NCI-H526 (cell line): ENCODE results near the gene NHS.

Experiments used
- DNase-seq, 2 experiments: peaks; one replicate each; lab custom pipeline; 2025; lab: John Stamatoyannopoulos, UW

The NHS gene

DNA sequence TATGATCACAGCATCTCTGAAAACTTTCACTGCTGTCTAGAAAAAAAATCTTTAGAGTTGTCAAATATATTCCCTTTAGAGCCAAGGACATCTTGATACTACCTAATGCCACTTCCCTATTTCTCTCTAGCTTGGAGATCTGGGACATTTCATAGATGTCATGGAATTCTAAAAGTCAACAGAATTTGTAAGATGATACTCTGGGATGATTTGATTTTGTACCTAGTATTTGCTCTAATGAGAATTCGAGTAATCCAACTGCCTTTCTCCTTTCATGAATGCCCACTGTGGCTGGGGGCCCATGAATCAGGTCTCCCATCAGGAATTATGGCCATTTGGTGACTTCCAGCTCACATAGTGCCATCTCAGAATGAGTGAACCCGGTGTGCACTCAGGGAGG, 73.2 kb downstream of the NHS start:
- no peak for DNase-seq

DNA sequence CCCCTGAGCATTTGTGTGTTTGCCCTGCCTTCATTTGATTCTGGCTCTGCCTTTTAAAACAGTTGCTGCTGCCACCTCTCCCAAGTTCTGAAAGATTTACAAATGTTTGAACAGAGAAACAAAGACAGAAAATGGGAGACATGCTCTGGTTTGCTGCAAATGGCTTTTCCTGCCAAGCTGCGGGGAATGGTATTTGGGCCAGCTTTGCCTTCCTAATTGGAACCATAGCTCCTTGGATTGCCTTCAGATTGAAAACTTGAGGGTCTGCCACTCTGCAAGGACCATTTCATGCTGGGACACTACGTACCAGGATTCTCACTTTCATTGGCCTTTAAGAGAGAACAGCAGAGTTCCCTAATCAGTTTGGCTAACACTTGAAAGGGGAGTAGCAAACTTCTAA, 74.9 kb downstream of the NHS start:
- no peak for DNase-seq

DNA sequence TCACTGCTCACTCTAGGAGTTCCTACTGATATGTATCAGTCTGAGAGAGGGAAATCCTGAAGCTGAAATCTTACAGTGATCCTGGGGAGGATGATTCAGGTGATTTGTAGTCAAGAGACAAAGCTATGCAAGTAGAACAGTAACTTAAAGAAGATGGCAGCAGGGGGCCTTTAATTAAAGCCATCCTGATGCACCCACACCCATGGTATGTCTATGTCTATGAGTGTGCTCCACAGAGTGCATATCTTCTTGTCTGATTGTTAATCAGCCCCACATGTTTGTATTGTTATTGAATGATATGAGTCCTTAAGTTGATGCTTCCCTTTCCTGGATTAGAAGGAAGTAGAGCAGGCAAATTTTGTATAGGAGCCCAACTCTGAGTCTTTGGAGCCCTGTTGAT, 78.8 kb downstream of the NHS start:
- no peak for DNase-seq

DNA sequence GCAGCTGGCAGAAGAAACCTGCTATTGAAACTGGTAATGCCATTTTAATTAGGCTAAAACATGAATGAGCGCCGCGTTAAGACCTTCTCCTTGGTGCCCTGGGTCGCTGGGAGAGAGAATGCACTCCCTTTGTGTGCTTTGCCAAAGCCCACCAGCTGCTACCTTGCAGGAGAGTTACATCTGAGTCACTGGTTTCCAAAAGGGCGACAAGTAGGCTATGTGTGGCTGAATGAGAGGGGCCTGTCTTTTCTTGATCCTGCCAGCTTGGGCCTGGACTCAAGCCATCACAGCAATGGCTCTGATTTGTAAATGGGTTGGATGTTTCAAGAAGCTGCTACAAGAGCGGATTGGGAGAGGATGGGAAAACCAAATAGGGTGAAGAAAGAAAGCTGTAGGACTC, 81.5 kb downstream of the NHS start:
- no peak for DNase-seq

DNA sequence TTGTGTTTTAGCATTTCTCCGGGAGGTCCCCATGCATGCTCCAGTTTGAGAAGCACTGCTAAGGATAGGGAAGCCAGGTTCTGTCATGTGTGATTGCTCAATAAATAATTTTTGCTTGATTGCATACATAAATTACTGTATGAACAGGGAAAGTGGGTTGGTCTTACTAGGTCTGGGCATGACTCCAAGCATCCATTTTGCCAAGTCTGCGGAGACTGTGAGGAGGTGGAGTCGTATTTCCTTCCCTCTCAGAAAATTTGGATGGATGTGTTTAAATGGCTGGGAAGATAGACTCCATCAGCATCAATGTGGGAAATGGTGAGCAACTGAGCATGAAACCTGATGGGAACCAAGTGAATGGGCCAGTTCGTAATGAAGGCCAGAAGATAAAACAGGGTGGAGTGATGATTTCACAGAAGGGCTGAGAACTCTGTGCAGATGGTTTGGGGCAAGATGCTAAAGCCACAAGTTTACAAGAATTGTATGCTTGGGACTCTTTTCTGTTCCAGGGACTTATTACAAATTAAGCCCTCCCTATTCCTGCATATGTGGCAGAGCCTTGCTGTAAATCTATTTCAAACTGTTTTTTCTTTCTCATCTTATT, 84.1 kb downstream of the NHS start:
- DNase-seq, result no peak

DNA sequence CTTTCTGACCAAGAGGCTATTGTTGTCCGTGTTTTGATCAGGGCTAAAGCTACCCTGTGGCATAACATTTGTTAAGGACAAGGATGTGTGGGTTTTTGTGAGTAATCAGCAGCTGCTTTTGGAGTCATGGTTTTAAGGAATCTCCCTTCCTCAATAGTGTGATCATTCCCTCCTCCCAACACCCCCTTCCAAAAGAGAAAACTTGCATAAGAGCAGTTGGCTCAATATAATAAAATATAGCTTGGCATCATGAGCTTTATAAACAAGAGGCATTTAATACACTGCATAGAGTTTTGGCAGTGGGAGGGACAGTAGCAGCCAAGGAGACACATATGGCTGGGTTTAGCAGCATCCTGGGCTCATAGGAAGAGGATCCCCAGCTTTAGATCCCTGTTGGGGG, 84.7 kb downstream of the NHS start:
- DNase-seq, result no peak

DNA sequence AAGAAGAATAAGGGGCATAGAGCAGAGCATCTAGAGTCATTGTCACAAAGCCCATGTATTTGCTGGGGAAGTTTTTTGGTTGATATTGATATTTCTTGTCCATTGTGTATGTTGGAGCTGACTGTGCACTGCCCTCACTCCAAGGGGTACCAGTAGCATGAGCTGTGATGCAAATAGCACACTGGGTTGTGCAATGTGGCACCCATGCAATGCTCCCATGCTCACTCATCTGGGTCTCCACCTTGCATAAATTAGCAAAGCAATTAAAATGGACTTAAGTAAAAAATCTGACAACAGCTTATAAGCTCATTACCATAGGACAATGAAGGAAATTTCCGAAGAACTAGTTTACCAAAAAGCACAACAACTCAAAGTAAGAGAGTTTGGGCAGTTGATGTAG, 87.9 kb downstream of the NHS start:
- DNase-seq, result no peak

DNA sequence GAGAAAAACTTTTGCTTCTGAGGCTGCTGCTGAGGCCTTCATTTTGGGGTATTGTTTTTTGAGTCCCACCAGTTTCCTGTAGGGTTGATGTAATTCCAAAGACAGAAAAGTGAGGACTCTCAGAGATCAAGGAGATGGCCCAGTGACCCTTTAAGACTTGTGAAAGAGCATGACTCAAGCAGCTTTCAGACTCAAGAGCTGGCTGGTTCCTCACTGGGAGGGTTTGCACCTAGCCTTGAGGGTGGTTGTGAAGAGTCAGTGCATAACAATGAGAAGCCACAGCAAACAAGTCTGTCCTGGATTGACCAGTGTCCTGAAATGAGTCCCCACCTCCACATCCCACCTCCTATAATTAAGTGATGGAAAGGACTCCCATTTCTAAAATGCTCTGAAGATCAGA, 89.2 kb downstream of the NHS start:
- DNase-seq, result no peak

DNA sequence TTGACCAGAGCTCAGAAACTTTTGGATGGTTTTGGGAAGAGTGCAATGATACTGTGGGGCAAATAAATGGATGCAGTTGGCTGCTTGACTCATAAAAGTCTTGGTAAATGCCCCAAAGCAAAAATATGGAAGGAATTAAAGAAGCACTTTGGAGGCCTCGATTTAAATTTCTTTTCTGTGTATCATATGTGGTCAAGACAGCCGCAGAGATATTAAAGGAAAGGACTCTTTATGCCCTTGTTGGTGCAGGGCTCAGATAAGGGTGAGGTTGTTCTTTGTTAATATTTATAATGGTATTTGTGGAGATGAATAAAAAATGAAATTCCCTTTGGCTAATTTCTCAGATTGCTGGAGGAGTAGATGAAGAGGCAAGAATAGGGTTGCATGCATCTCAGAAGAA, 90.2 kb downstream of the NHS start:
- no peak for DNase-seq

DNA sequence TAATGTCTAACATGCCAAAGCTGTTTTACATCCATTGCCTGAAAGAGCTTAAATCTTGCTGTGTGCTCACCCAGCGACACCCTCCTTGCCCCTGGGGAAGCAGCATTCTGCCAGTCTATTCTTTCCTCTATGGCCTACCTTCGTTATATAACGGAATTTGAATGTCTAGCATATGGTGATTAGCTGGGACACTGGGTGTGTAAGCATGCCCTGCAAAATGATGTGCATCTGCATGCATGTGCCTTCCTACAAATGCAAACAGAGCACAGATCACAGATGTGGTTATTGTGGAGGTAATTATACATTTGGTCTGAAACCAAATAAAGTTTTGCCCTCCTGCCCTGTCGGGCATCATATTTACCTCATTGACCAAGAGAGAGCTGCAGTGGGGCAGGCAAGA, 90.8 kb downstream of the NHS start:
- DNase-seq, result no peak

DNA sequence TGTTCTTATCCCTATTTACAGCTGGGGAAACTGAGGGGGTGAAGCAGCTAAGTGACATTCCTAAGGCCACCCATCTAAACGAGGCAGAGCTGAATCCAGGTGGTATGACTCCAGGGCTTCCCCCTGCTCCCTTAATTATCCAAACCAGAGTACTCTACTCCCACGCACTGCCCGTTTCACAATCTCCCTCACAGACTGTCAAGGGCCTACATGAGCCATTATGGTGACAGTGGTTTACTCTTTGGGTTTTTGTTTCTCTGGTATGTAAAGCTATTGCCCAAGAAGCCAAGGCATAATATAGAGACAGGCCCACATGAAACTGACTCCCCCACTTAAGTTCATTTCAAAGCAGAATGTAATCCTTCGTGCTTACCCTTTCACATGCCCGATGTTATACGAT, 95.1 kb downstream of the NHS start:
- no peak for DNase-seq

DNA sequence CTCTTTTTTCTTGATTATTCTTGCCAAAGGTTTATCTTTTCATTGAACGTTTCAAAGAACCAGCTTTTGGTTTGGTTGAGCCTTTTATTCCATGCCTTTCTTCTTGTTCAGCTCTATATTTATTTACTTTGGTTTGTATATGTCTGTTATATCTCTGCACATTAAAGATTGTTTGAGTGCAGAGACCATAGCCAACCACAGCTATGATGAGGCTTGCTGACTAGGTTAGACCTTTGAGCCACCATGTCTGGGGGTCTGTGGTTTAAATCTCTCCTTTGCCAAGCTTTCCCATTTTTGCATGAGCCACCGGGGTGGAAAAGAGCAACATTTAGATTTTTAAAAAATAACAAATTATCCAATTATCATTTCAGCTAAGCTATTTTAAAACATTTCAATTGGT, 96.1 kb downstream of the NHS start:
- DNase-seq, result no peak

DNA sequence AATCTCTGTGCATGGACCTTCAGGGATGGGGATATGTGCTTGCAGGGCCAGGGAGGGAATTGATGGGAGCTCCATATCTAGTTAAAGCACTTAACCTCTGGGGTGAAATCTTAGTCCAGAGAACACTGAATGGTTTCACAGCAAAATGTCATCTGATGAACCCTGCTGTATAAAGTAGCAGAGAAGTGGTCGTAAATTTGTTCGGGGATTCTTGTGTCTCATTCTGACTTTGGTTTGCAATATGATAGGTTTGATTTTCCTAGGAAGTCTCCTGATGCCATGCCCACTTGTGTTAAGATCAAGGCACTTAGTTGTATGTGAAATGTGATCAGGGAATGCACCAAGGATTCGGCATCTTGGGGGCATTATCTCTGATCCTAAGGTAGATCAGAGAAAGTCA, 96.9 kb downstream of the NHS start:
- no peak for DNase-seq

DNA sequence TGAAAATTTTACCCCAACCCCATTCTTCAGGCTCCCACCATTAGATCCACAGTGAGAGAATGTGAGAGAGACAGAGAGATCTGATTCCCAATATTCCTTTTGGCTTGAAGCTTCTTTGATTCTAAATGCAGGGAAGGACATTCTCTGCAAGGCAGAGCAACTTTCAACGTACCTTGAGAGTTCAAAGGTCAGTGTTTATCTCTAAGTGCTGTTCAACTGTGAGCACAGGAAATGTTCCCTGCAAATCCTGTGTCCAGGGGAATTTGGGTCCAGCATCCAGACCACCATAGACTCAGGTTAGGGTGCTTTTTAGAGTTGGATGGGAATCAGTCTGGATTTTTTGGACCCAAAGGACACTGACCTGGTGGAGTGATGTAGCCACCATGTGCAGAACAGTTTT, 97.4 kb downstream of the NHS start:
- no peak for DNase-seq

DNA sequence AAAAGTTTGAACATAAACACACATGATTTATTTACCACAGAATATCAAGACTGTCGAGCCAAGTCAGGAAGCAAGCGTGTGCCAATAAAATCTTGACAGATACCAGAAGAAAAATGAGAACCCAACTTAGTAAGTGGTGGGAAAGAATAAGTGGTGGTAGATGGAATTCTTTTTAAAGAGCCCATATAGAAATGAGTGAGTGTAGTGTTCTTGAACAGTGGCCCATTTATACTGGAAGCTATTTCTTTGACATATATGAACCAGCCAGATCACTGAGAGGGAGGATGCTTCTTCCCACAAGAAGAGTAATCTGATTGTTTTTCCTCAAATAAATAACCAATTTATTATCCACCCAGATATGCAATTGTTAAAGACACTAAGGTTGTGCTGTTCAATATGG, 98.0 kb downstream of the NHS start:
- DNase-seq, result no peak

DNA sequence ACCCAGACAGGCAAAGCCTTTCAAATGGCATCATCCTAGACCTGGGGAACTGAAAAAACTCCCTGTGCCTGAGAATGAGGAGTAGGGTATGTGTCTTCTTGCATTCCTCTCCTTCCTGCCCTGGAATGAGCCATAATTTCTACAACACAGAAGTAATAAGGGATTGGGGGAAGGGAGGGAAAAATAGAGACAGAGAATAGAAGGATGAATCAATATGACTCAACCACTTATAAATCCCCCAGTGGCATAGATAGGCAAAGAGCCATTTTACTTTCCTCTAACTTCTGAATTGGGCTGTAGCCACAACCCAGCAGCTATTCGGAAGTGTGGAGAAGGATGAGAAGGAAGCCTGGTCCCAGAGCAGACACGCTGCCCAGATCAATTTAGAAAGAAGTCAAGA, 99.9 kb downstream of the NHS start:
- DNase-seq, result no peak

DNA sequence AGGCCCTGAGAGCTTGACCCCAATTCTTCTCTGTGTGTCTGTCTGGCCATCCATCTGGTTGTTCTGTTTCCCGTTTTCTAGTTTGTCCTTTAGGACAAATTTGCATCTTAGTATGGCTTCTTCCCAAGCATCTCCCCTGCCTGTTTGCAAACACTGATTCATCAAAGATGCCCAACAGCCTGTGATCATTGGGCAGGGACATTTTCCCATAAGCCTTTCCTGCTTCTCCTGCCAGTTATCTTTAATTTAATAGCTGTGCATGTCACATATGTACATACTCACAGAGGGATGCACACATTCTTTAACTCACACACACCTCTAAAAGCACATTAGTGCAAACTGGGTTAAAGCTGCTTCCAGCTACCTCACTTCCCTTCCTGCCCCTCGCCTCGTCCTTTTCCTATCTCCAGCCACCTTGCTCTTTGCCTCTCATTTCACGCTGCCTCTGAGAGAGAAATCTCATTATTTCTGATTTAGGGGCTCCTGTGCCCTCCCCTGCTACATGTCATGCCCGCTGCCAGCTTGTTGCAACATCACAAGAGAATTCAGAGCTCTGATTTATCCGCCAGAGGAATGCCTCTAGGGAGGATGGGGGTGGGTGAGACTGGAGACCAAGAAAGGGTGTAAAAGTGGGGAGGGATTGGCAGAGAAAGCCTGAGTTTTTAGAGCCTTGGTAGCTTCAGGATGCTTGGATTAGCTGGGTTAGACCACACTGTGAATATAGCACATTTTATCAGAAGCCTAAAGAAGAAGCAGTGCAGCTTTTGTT, 100.6 kb downstream of the NHS start:
- DNase-seq, result no peak

DNA sequence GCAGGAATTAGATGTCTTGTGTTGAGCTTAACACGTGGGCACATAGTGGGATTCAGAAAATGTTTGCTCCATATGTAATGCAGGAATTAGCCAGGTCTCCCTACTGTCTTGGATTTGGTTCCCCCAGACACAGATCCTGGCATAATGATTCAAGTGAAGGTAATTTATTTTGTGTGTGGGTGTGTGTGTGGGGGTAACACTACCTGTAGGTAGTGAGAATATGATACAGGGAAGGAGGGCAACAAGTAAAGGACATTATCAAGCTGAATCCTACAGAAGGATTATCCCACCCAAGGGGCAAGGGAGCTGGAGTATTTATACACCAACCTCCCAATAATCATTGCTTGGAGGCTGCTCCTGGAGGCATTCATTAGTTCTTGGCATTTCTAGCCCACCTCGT, 101.4 kb downstream of the NHS start:
- DNase-seq, result no peak

DNA sequence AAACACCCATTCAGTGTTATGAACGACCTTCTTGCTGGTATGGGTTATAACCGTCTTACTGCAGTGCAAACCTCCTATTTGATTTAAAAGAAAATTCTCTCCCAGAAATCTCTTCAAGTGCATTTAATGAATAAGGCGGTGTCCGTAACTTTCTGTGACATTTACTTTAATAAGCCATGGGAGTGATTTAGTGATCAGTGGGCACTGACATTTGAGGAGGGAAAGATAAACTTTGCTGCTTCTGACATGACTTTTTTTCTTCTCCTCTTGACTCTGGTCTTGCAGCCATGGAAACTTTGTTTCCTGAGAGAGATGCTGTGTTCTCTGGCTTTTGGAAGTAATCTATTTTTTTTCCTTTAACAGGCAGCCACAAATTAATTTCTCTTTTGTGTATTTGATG, 106.1 kb downstream of the NHS start:
- DNase-seq, result no peak

DNA sequence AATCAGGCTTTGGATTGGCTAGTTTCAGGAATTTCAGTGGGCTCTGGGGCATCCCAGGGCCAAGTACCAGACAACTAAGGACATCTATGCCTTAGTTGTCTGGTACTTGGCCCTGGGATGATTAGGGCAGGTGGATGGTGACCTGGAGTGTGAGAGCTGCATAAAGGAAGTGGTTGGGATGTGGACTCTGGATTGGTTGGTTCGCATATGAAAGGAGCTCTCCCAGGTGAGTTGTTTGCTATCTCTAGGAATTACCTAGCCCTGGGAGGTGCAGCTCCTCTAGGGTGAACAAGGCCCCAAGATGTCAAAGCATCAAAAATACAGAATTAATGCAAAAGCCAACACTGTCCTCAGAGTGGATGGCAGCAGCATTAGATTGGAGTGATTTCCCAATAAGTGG, 109.6 kb downstream of the NHS start:
- DNase-seq, result no peak

DNA sequence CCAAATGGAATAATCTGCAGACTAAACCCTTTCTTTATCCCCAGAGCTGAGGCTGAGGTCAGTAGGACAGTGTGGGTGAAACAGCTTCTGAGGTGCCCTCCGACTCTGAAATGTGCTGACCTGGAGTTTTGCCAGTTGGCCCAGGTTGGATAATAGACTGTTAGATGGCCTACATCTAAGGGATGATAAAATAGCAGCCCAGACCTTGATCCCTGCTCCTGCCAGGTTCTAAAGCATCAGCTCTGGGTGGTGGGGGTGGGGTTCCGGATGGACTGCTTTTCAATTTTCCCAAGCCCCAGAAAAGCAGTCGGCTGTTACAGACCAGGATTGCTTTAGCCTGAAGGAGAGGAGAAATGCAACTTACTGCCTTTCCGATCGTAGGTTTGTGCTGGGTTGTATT, 110.4 kb downstream of the NHS start:
- DNase-seq, result no peak

DNA sequence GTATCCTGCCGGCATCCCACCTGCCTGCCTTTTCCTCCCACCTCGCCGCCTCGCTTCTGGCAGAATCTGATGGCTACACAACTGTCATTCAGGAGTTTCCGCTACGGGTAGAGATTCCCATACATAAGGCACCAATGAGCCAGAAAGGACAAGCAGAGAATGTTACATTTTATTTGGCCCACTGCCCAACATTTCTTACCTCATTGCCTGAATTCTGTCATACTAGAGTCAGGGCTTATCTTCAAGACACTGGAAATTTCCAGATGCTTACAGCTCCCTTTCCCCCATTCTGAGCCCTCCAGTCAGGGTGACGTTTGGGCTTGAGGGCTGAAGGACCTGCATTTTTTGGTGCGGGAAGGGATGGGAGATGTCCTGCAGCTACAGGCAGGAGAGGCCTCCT, 113.0 kb downstream of the NHS start:
- DNase-seq, result no peak

DNA sequence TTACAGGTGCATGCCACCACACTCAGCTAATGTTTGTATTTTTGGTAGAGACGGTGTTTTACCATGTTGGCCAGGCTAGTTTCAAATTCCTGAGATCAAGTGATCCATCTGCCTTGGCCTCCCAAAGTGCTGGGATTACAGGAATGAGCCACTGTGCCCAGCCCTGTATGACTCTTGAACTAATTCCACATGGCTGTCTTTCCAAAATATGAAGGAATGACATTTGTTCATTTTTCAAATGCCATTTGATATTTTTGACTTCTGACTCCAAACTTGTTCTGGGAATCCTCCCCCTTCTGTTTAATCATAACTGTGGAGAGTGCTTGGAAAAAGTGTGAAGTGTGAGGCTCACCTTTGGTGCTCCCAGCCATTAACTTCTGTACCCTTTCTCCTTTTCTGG, 119.2 kb downstream of the NHS start:
- DNase-seq, result no peak

DNA sequence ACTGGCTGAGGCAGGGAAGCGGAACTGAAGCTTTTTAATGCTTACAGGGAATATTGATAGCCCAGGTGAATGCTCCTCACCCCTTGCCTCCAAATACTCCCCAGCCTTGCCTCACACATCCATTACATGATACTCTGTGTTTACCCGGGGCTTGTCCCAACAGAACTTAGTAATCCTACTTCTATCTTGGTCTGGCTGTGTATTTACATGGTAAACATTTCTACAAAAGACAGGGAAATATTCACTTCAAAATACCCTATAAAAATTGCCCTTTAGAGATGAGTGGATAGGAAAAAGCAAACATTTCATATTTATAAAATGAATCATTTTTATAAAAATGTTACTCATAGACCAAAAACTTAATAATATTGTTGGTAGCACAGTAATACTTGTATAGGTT, 120.1 kb downstream of the NHS start:
- peak in 1 of 2 experiments; percentile 26 for DNase-seq
